GM18873 (cell line): ENCODE data around the gene EFCAB6.

Source experiments
- ATAC-seq: cut with Tn5 transposase; IDR thresholded peaks from one replicate; pipeline ENCODE4 v1.9.1; 2021; ENCODE audit warnings: mild to moderate bottlenecking, moderate library complexity, moderate number of reproducible peaks; ENCODE audit not compliant: unreplicated experiment, low FRiP score

Gene EFCAB6

GRCh38 chr22:43512279-43512678 lies 299.8 kb downstream of the EFCAB6 start:
- no peak for ATAC-seq

- ATAC-seq = no peak
Measured at GRCh38 chr22:43511276-43511910, 300.7 kb downstream of the EFCAB6 start.

- ATAC-seq = no peak
Measured at GRCh38 chr22:43510281-43511070, 301.6 kb downstream of the EFCAB6 start.

- no peak for ATAC-seq
Measured at GRCh38 chr22:43509337-43509736, 302.8 kb downstream of the EFCAB6 start.

GRCh38 chr22:43508489-43508888 lies 303.6 kb downstream of the EFCAB6 start:
- ATAC-seq = no peak

GRCh38 chr22:43507235-43507634 lies 304.9 kb downstream of the EFCAB6 start:
- ATAC-seq = no peak

GRCh38 chr22:43506487-43506886 lies 305.6 kb downstream of the EFCAB6 start:
- ATAC-seq = no peak

GRCh38 chr22:43505896-43506295 lies 306.2 kb downstream of the EFCAB6 start:
- ATAC-seq = no peak

GRCh38 chr22:43505423-43505822 lies 306.7 kb downstream of the EFCAB6 start:
- no peak for ATAC-seq

- ATAC-seq = no peak
Measured at GRCh38 chr22:43504666-43505261, 307.3 kb downstream of the EFCAB6 start.

- no peak for ATAC-seq
Measured at GRCh38 chr22:43504068-43504467, 308.0 kb downstream of the EFCAB6 start.

- no peak for ATAC-seq
Measured at GRCh38 chr22:43502306-43502874, 309.7 kb downstream of the EFCAB6 start.

- no peak for ATAC-seq
Measured at GRCh38 chr22:43501878-43502277, 310.2 kb downstream of the EFCAB6 start.

GRCh38 chr22:43500792-43501785 lies 311.0 kb downstream of the EFCAB6 start:
- ATAC-seq = no peak

GRCh38 chr22:43498856-43499253 lies 313.2 kb downstream of the EFCAB6 start:
- ATAC-seq = no peak

- no peak for ATAC-seq
Measured at GRCh38 chr22:43497956-43498855, 313.9 kb downstream of the EFCAB6 start.

- no peak for ATAC-seq
Measured at GRCh38 chr22:43493297-43493696, 318.8 kb downstream of the EFCAB6 start.

GRCh38 chr22:43491737-43492136 lies 320.4 kb downstream of the EFCAB6 start:
- ATAC-seq = no peak

- no peak for ATAC-seq
Measured at GRCh38 chr22:43491177-43491576, 320.9 kb downstream of the EFCAB6 start.
